ENCODE results near the gene CLMP. TPM values are rescaled to one million over a fixed set of nuclear protein-coding genes. Genes with fewer than 3 reads are reported as not detected.

Gene CLMP
- polyA plus RNA-seq, 2 of the 4 experiments (the other 2 are of a cell fraction): 15.7 to 17.1 TPM

DNA sequence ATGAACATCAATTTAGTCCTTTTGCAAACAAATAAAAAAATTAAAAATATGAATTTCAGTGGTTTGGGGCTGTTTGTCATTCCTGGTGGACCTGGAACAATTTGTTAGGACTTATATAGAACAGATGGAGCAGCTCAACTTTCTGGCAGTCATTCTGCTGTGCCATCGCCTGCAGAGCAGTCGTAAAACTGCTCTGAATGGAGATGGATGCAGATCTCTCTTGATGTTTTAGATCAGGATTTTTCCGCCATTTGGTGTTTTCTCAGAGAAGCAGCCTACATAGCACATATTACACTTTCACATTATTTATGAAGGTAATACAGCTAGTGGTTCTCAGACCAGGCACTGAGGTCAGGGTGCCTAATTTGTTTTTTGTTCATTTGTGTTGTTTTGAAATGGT, 101.3 kb downstream of the CLMP start:
- TF ChIP-seq, protein P1, sequence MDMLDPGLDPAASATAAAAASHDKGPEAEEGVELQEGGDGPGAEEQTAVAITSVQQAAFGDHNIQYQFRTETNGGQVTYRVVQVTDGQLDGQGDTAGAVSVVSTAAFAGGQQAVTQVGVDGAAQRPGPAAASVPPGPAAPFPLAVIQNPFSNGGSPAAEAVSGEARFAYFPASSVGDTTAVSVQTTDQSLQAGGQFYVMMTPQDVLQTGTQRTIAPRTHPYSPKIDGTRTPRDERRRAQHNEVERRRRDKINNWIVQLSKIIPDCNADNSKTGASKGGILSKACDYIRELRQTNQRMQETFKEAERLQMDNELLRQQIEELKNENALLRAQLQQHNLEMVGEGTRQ (IDR thresholded peaks at IDR 0.05): no peak
- TF ChIP-seq, protein P2, sequence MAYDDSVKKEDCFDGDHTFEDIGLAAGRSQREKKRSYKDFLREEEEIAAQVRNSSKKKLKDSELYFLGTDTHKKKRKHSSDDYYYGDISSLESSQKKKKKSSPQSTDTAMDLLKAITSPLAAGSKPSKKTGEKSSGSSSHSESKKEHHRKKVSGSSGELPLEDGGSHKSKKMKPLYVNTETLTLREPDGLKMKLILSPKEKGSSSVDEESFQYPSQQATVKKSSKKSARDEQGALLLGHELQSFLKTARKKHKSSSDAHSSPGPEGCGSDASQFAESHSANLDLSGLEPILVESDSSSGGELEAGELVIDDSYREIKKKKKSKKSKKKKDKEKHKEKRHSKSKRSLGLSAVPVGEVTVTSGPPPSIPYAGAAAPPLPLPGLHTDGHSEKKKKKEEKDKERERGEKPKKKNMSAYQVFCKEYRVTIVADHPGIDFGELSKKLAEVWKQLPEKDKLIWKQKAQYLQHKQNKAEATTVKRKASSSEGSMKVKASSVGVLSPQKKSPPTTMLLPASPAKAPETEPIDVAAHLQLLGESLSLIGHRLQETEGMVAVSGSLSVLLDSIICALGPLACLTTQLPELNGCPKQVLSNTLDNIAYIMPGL (CRISPR knock-in tag; IDR thresholded peaks at IDR 0.05; ENCODE audit: borderline replicate concordance): no peak
- no peak for TF ChIP-seq JUN (IDR thresholded peaks at IDR 0.05)
- TF ChIP-seq, protein P3, sequence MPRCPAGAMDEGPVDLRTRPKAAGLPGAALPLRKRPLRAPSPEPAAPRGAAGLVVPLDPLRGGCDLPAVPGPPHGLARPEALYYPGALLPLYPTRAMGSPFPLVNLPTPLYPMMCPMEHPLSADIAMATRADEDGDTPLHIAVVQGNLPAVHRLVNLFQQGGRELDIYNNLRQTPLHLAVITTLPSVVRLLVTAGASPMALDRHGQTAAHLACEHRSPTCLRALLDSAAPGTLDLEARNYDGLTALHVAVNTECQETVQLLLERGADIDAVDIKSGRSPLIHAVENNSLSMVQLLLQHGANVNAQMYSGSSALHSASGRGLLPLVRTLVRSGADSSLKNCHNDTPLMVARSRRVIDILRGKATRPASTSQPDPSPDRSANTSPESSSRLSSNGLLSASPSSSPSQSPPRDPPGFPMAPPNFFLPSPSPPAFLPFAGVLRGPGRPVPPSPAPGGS (IDR thresholded peaks at IDR 0.05): no peak
- TF ChIP-seq EHF (CRISPR knock-in tag; IDR thresholded peaks at IDR 0.05): no peak
- TF ChIP-seq HEYL (CRISPR knock-in tag; IDR thresholded peaks at IDR 0.05): no peak
- TF ChIP-seq GATA3 (IDR thresholded peaks at IDR 0.05; ENCODE audit: borderline replicate concordance): no peak
- H3K9me3 ChIP-seq: no peaks in the 10 kb centered on the region
- WGBS (ENCODE audit: missing lambda C conversion rate): 95% methylated on average over 3 of the region's 3 CpGs
- ChIA-PET CTCF (interaction anchor here (1.0 to 1.6 kb wide), 4 partner anchors 11 to 168 kb away, joined by 3 to 5 read pairs (median 3); no protein-coding TSS in a partner anchor), POLR2A (no interaction called here)
- FAIRE-seq (no peak), ATAC-seq (no peak), DNase-seq (ENCODE audit: low read depth in 1 of 2, low spot score in 1 of 2) (no peak)
- no peak overlapping the region for H3K4me3 ChIP-seq
- no peaks in the 10 kb centered on the region for H3K4me1 ChIP-seq
- no peak overlapping the region for H3K27ac ChIP-seq
- no peak overlapping the region for H3K4me2 ChIP-seq

DNA sequence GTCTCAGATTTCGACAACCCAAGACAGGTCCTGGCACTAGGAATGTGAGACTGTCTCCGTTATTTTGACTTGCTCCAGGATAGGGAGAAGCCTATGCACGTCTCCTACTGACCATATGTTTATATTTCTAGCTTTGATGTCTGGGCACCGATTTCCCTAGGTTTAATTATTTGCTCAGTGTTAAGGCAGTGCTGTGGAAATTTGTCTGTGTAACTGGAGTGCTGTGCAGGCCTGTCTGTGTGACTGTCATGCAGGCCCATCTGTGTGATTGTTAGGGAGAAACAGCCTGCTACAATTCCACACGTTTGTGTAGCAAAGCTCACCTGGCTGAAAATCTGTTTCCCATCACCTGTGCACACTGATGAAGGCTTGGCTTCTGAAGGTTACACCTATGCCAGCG, 103.5 kb downstream of the CLMP start:
- ATAC-seq (no peak), DNase-seq (ENCODE audit: low read depth in 1 of 2, low spot score in 1 of 2) (no peak), FAIRE-seq (no peak)
- Histone ChIP-seq H3K4me3 (no peak overlapping the region), H3K27ac (no peak overlapping the region), H3K4me2 (no peak overlapping the region), H3K9me3 (no peaks in the 10 kb centered on the region), H3K4me1 (no peaks in the 10 kb centered on the region)
- TF ChIP-seq, protein P3 (IDR thresholded peaks at IDR 0.05): no peak
- TF ChIP-seq HOXB13 (CRISPR knock-in tag; IDR thresholded peaks at IDR 0.05; ENCODE audit: low read depth) (no peak), ZSCAN20 (CRISPR knock-in tag; IDR thresholded peaks at IDR 0.05) (no peak), CBX8 (IDR thresholded peaks at IDR 0.05) (no peak), CBX2 (IDR thresholded peaks at IDR 0.05; ENCODE audit: borderline replicate concordance, low read depth) (no peak), EP300 (IDR thresholded peaks at IDR 0.05) (no peak), KDM1A (IDR thresholded peaks at IDR 0.05; ENCODE audit: low read depth) (no peak), MAZ (IDR thresholded peaks at IDR 0.05; ENCODE audit: borderline replicate concordance, low read depth, low read length) (no peak), NPAS2 (CRISPR knock-in tag; IDR thresholded peaks at IDR 0.05; ENCODE audit: borderline replicate concordance) (no peak), EHF (CRISPR knock-in tag; IDR thresholded peaks at IDR 0.05) (no peak), FOXS1 (CRISPR knock-in tag; IDR thresholded peaks at IDR 0.05) (no peak), JUNB (IDR thresholded peaks at IDR 0.05) (no peak), CEBPB (IDR thresholded peaks at IDR 0.05) (no peak)
- TF ChIP-seq, protein P4, sequence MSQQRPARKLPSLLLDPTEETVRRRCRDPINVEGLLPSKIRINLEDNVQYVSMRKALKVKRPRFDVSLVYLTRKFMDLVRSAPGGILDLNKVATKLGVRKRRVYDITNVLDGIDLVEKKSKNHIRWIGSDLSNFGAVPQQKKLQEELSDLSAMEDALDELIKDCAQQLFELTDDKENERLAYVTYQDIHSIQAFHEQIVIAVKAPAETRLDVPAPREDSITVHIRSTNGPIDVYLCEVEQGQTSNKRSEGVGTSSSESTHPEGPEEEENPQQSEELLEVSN (IDR thresholded peaks at IDR 0.05; ENCODE audit: borderline replicate concordance, low read depth): no peak
- TF ChIP-seq, protein P5, sequence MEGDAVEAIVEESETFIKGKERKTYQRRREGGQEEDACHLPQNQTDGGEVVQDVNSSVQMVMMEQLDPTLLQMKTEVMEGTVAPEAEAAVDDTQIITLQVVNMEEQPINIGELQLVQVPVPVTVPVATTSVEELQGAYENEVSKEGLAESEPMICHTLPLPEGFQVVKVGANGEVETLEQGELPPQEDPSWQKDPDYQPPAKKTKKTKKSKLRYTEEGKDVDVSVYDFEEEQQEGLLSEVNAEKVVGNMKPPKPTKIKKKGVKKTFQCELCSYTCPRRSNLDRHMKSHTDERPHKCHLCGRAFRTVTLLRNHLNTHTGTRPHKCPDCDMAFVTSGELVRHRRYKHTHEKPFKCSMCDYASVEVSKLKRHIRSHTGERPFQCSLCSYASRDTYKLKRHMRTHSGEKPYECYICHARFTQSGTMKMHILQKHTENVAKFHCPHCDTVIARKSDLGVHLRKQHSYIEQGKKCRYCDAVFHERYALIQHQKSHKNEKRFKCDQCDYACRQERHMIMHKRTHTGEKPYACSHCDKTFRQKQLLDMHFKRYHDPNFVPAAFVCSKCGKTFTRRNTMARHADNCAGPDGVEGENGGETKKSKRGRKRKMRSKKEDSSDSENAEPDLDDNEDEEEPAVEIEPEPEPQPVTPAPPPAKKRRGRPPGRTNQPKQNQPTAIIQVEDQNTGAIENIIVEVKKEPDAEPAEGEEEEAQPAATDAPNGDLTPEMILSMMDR (IDR thresholded peaks at IDR 0.05): no peak
- POLR2A ChIA-PET: no interaction called here
- CTCF ChIA-PET: interaction anchor here (0.6 to 1.9 kb wide), 5 partner anchors 9 to 324 kb away, joined by 3 to 9 read pairs (median 3); no protein-coding TSS in a partner anchor
- WGBS (ENCODE audit: missing lambda C conversion rate): 63% methylated on average over 6 of the region's 6 CpGs
